Epithelial cell of esophagus (primary cell): ENCODE data around the gene PYGL.

Experiments used
- DNase-seq: peaks from one replicate; pipeline ENCODE4 v3.0.0; 2010; ENCODE audit warnings: low read depth
- H3K4me3 ChIP-seq: 2 replicates; pipeline ENCODE4 v1.5.1; 2011; ENCODE audit warnings: mild to moderate bottlenecking, low read length, control low read depth
- CTCF ChIP-seq: IDR thresholded peaks from 2 replicates; pipeline ENCODE4 v1.5.1; 2011; ENCODE audit warnings: low read depth, mild to moderate bottlenecking, low read length, control low read depth, inconsistent platforms; ENCODE audit not compliant: insufficient read depth; ENCODE audit errors: missing control alignments

PYGL gene

GRCh38 chr14:50892255-50892654 is 52.0 kb downstream of the PYGL start:
- DNase-seq: no peak
- H3K4me3 ChIP-seq: no peak overlapping the region
- TF ChIP-seq CTCF: no peak

GRCh38 chr14:50887476-50887875 is 56.8 kb downstream of the PYGL start:
- H3K4me3 ChIP-seq: no peak overlapping the region
- DNase-seq: no peak
- TF ChIP-seq CTCF: no peak

- TF ChIP-seq CTCF: no peak
- DNase-seq: no peak
- no peak overlapping the region for H3K4me3 ChIP-seq
These were observed 60.5 kb downstream of the PYGL start for GRCh38 chr14:50883827-50884197.

- DNase-seq: peak; percentile 71
- TF ChIP-seq CTCF: no peak
- no peak overlapping the region for H3K4me3 ChIP-seq
These were observed 61.1 kb downstream of the PYGL start for GRCh38 chr14:50882932-50883826.

GRCh38 chr14:50875359-50876070 is 68.8 kb downstream of the PYGL start:
- DNase-seq: no peak
- TF ChIP-seq CTCF: no peak
- no peak overlapping the region for H3K4me3 ChIP-seq

GRCh38 chr14:50874757-50875156 is 69.5 kb downstream of the PYGL start:
- TF ChIP-seq CTCF: no peak
- no peak for DNase-seq
- no peak overlapping the region for H3K4me3 ChIP-seq
